K562 (cell line): ENCODE measurements around the gene SLC22A6. TPM values are rescaled to one million over a fixed set of nuclear protein-coding genes. Genes with fewer than 3 reads are reported as not detected.
A peak's percentile ranks its signal among the peaks of the same experiment; 100 is the strongest.

ENCODE experiments used
- ATAC-seq: fragments of 200-7000 bp; cut with Tn5 transposase; 3 replicates; pipeline ENCODE4 v1.9.1; 2020; ENCODE audit warnings: moderate library complexity
- BruUV-seq: library from RNA; stranded (reverse); fragments of 400-500 nt; replicated peaks from 2 replicates; lab custom pipeline; 2021; lab: Mats Ljungman, UMichigan
- CTCF ChIA-PET: fragments of 300-600 bp; formaldehyde crosslinking; extraction: SDS; loops from one replicate; lab custom pipeline; 2021; ENCODE audit warnings: low intra/inter-chr PET ratio; lab: Yijun Ruan, JAX
- POLR2A ChIA-PET: fragments of 300-600, 350-650 bp; sonication (Branson Sonifier 250); formaldehyde crosslinking; extraction: SDS; loops from one replicate; lab custom pipeline; 2021; ENCODE audit warnings: antibody characterized with exemption, inconsistent platforms; lab: Yijun Ruan, JAX
- DNase-seq, 4 experiments: peaks; one replicate each; pipeline versions ENCODE4 v3.0.0 to v3.0.0-alpha.2; 2011 to 2018; ENCODE audit warnings: low spot score in 3 of 4, mixed read lengths in 3 of 4; ENCODE audit errors: extremely low read depth in 1 of 4
- FAIRE-seq: peaks from 2 replicates; lab custom pipeline; 2011; peaks lifted over from hg19 to GRCh38; lab: Jason Lieb, UNC
- H2AFZ ChIP-seq: 2 replicates; pipeline ENCODE4 v1.6.0; 2011; ENCODE audit warnings: low read depth, low read length, control low read depth, inconsistent platforms
- H3K27ac ChIP-seq: fragments of 200-600 bp; 3 replicates; pipeline ENCODE4 v1.8.0; 2011; ENCODE audit warnings: low read depth, mild to moderate bottlenecking, control low read depth, inconsistent platforms, low read length, moderate library complexity, mixed read lengths; ENCODE audit errors: extremely low read depth
- H3K27me3 ChIP-seq, 2 experiments: fragments of 300-600 bp in 1 of 2; 2 replicates in 1 of 2; 3 replicates in 1 of 2; pipeline versions ENCODE4 v1.6.0 to v1.8.0; 2011; ENCODE audit warnings: inconsistent platforms in 2 of 2, low read length in 2 of 2, mild to moderate bottlenecking in 1 of 2, mixed read lengths in 1 of 2, moderate library complexity in 1 of 2; ENCODE audit not compliant: control insufficient read depth in 2 of 2, insufficient read depth in 2 of 2
- H3K36me3 ChIP-seq: fragments of 300-600 bp; 3 replicates; pipeline ENCODE4 v1.8.0; 2011; ENCODE audit warnings: mild to moderate bottlenecking, low read length, inconsistent platforms; ENCODE audit not compliant: control insufficient read depth, insufficient read depth
- H3K4me1 ChIP-seq, 2 experiments: fragments of 200-600 bp in 1 of 2; replicated peaks in 1 of 2; 2 replicates in 1 of 2; 3 replicates in 1 of 2; pipeline versions ENCODE4 v1.5.1 to v1.8.0; 2011; ENCODE audit warnings: inconsistent platforms in 2 of 2, low read length in 2 of 2, mild to moderate bottlenecking in 1 of 2, mixed read lengths in 1 of 2, moderate library complexity in 1 of 2; ENCODE audit not compliant: control insufficient read depth in 2 of 2, insufficient read depth in 2 of 2
- H3K4me2 ChIP-seq: 2 replicates; pipeline ENCODE4 v1.6.1; 2011; ENCODE audit warnings: low read length, control low read depth, inconsistent platforms, mixed read lengths; ENCODE audit not compliant: insufficient read depth
- H3K4me3 ChIP-seq: fragments of 200-600 bp; sonication (generic), shearing (Covaris generic); 2 replicates; pipeline ENCODE4 v1.5.1; 2016; ENCODE audit warnings: control low read depth, inconsistent platforms
- H3K79me2 ChIP-seq: fragments of 200-600 bp; 3 replicates; pipeline ENCODE4 v1.8.0; 2011; ENCODE audit warnings: low read length, inconsistent platforms; ENCODE audit not compliant: control insufficient read depth, insufficient read depth
- H3K9ac ChIP-seq, 2 experiments: 2 replicates each; pipeline versions ENCODE4 v1.6.0 to v1.6.1; 2011; ENCODE audit warnings: low read depth in 2 of 2, low read length in 2 of 2, control low read depth in 1 of 2, inconsistent platforms in 1 of 2, mild to moderate bottlenecking in 1 of 2, mixed read lengths in 1 of 2; ENCODE audit not compliant: insufficient read depth in 1 of 2
- H3K9me1 ChIP-seq: one replicate; pipeline ENCODE4 v1.6.0; 2011; ENCODE audit warnings: inconsistent platforms, mild to moderate bottlenecking, low read length, moderate library complexity; ENCODE audit not compliant: control insufficient read depth, insufficient read depth
- H3K9me3 ChIP-seq: replicated peaks from 2 replicates; pipeline ENCODE4 v1.5.1; 2011; ENCODE audit warnings: low read depth, low read length, inconsistent platforms; ENCODE audit not compliant: control insufficient read depth, insufficient read depth
- H4K20me1 ChIP-seq: replicated peaks from 2 replicates; pipeline ENCODE4 v1.6.1; 2011; ENCODE audit warnings: low read length, inconsistent platforms, mixed read lengths; ENCODE audit not compliant: control insufficient read depth, insufficient read depth
- ATF2 ChIP-seq: sonication (generic); formaldehyde crosslinking; IDR thresholded peaks from 2 replicates; pipeline ENCODE4 v1.8.1; 2022; ENCODE audit warnings: missing genetic modification reagents
- FOXA3 ChIP-seq, 2 experiments: fragments of 450-650 bp in 1 of 2; sonication (generic) in 1 of 2; formaldehyde crosslinking; IDR thresholded peaks in 1 of 2; conservative IDR thresholded peaks in 1 of 2; 2 replicates each; pipeline versions ENCODE4 v1.4.0 to v1.8.0; 2020 to 2022; ENCODE audit warnings: mild to moderate bottlenecking in 2 of 2, missing genetic modification reagents in 1 of 2
- HDAC6 ChIP-seq: IDR thresholded peaks from 2 replicates; pipeline ENCODE4 v1.6.1; 2012; ENCODE audit warnings: low read depth, mild to moderate bottlenecking, control low read depth, inconsistent platforms, low read length, moderate library complexity
- HDGF ChIP-seq: fragments of 450-650 bp; IDR thresholded peaks from 2 replicates; pipeline ENCODE4 v1.6.1; 2016
- HLTF ChIP-seq: fragments of 450-650 bp; IDR thresholded peaks from 2 replicates; pipeline ENCODE4 v1.6.1; 2016
- HNRNPLL ChIP-seq: fragments of 200-400 bp; formaldehyde crosslinking; IDR thresholded peaks from 2 replicates; pipeline ENCODE4 v1.6.1; 2017; ENCODE audit warnings: low read length, low read depth, mild to moderate bottlenecking; ENCODE audit not compliant: poor library complexity, severe bottlenecking
- MAFG ChIP-seq: fragments of 450-650 bp; conservative IDR thresholded peaks from 2 replicates; pipeline ENCODE4 v1.6.1; 2016; ENCODE audit warnings: missing genetic modification characterization, missing compliant biosample characterization
- MTF1 ChIP-seq: fragments of 250-450 bp; sonication (Bioruptor Pico); IDR thresholded peaks from 2 replicates; pipeline ENCODE4 v1.9.0; 2021; ENCODE audit warnings: moderate library complexity, mild to moderate bottlenecking, inconsistent platforms, borderline replicate concordance
- U2AF2 ChIP-seq: fragments of 200-400 bp; formaldehyde crosslinking; optimal IDR thresholded peaks from 2 replicates; pipeline ENCODE3; 2017; ENCODE audit warnings: low read depth, mild to moderate bottlenecking, low read length
- ZNF175 ChIP-seq: fragments of 200-800 bp; sonication (Bioruptor generic); IDR thresholded peaks from 2 replicates; pipeline ENCODE4 v1.6.1; 2016; ENCODE audit warnings: low read depth, mild to moderate bottlenecking, missing genetic modification characterization, missing compliant biosample characterization
- ZNF24 ChIP-seq: fragments of 450-650 bp; IDR thresholded peaks from 2 replicates; pipeline ENCODE4 v1.6.1; 2016
- ZNF282 ChIP-seq: sonication (generic); formaldehyde crosslinking; IDR thresholded peaks from 2 replicates; pipeline ENCODE4 v1.8.1; 2023; ENCODE audit warnings: missing genetic modification reagents
- WGBS: fragments of 100-300 bp; shearing (Covaris generic); methylation state at CpG from one replicate; pipeline ENCODE4 v1.1.6; 2016; ENCODE audit warnings: low coverage, mixed read lengths; ENCODE audit not compliant: insufficient coverage; ENCODE audit errors: missing lambda C conversion rate; 5-methylcytosine and 5-hydroxymethylcytosine counted together
- in situ Hi-C: fragments of 300-500 bp; cut with MboI; formaldehyde crosslinking; loops from 4 replicates; pipeline ENCODE4 v1.15.0; 2018; ENCODE audit warnings: inconsistent platforms, mixed read lengths
- intact Hi-C: fragments of 100-400 bp; cut with micrococcal nuclease; formaldehyde crosslinking; loops from 2 replicates; pipeline ENCODE4 v1.14.2; 2022
- polyA plus RNA-seq, 8 experiments: library from polyadenylated mRNA; depleted of rRNA in 4 of 8; stranded (reverse) in 5 of 8; unstranded in 3 of 8; fragments of >200 nt; fragmentation: Nextera tagmentation in 2 of 8; fragmentation: Illumina TruSeq in 1 of 8; extraction: Ambion mirVana in 2 of 8; extraction: Trizol in 1 of 8; gene quantifications; 2 replicates each; pipeline versions ENCODE4 v1.2.1 to v1.2.3, GENCODE V29; 2011 to 2014; ENCODE audit warnings: inconsistent platforms in 1 of 8, missing spikeins in 1 of 8
- total RNA-seq, 7 experiments: library from RNA; depleted of rRNA in 6 of 7; stranded (reverse); fragments of >200 nt in 6 of 7; fragmentation: Illumina TruSeq in 2 of 7; extraction: Trizol in 2 of 7; gene quantifications; 2 replicates each; pipeline versions ENCODE4 v1.2.1 to v1.2.3, GENCODE V29; 2011 to 2021; ENCODE audit warnings: low replicate concordance in 1 of 7

Gene SLC22A6
- total and polyA plus RNA-seq, 9 of the 15 experiments (the other 6 are each of a cell fraction or from before 2014, with no cell fraction given), result not detected

GRCh38 chr11:63023222-63023814 is 38.6 kb upstream of the SLC22A6 start:
- Histone ChIP-seq H3K4me2 (no peak overlapping the region), H2AFZ (no peak overlapping the region), H3K36me3 (no peaks in the 10 kb centered on the region), H3K9me1 (no peaks in the 10 kb centered on the region), H3K27ac (no peak overlapping the region), H3K9ac (no peak overlapping the region), H3K79me2 (no peaks in the 10 kb centered on the region), H3K27me3 (peaks cover 3 to 51% of the 10 kb centered on the region in 2 experiments; a peak in 3 of 5 replicates), H3K4me3 (no peak overlapping the region), H3K4me1 (peaks cover 0 to 8% of the 10 kb centered on the region in 2 experiments; a peak in 2 of 5 replicates), H3K9me3 (no peaks in the 10 kb centered on the region), H4K20me1 (peaks cover 4% of the 10 kb centered on the region; the same call in 1 of the 2 replicates)
- DNase-seq (peak in 1 of 4 experiments; percentile 7), ATAC-seq (no peak), FAIRE-seq (no peak)
- BruUV-seq, result no TSS peak
- intact Hi-C loops, result loop anchor here (5.0 kb wide), 1 partner anchor 641 kb away; no protein-coding TSS in a partner anchor
- WGBS, result 15% methylated on average over 11 of the region's 11 CpGs
- CTCF ChIA-PET, result interaction anchor here (0.6 to 3.9 kb wide), 5 partner anchors 114 to 642 kb away, joined by 3 to 60 read pairs (median 3); partner anchors contain the start of gene TMEM179B
- POLR2A ChIA-PET, result interaction anchor here (0.5 to 4.0 kb wide), 6 partner anchors 9 to 329 kb away, joined by 3 to 14 read pairs (median 3); no protein-coding TSS in a partner anchor
- TF ChIP-seq ZNF282 (CRISPR knock-in tag) (no peak), HLTF (no peak), ZNF24 (no peak), ZNF175 (no peak)
- in situ Hi-C loops, result loop anchor here (5.0 to 25.0 kb wide), 2 partner anchors 116 to 636 kb away; no protein-coding TSS in a partner anchor

DNA sequence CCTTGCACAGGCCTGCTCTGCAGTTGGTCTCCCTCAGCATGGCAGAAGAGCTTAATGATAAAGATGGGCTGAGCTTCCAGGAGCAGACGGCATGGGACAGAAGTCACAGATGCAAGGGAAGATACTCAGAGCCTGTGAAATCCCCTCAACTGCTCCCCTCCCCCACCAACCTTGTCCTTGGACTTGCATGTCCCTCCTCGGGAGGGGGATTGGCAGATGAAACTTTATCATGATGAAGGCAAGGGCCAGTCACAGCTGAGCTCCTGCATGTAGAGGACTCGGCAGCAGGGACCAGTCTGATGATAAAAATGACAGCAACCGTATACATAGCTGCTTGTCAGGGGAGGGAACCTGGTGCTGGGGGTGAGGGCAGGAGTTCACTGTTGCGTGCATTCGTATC is 37.7 kb upstream of the SLC22A6 start:
- H3K4me2 ChIP-seq, result no peak overlapping the region
- H3K9me1 ChIP-seq, result no peaks in the 10 kb centered on the region
- no TSS peak for BruUV-seq
- WGBS, result 3% methylated on average over 6 of the region's 6 CpGs
- no peaks in the 10 kb centered on the region for H3K79me2 ChIP-seq
- H3K27ac ChIP-seq, result no peak overlapping the region
- H3K27me3 ChIP-seq, result peaks cover 3 to 51% of the 10 kb centered on the region in 2 experiments; a peak in 3 of 5 replicates
- in situ Hi-C loops, result loop anchor here (5.0 to 25.0 kb wide), 2 partner anchors 115 to 635 kb away; no protein-coding TSS in a partner anchor
- CTCF ChIA-PET, result interaction anchor here (3.1 to 3.9 kb wide), 2 partner anchors 113 to 117 kb away, joined by 36 to 60 read pairs; no protein-coding TSS in a partner anchor
- H3K36me3 ChIP-seq, result no peaks in the 10 kb centered on the region
- H3K9ac ChIP-seq, result no peak overlapping the region; a peak in 1 of 4 replicates
- no peaks in the 10 kb centered on the region for H3K9me3 ChIP-seq
- DNase-seq, result peak in 1 of 4 experiments; percentile 12
- intact Hi-C loops, result loop anchor here (5.0 kb wide), 1 partner anchor 640 kb away; no protein-coding TSS in a partner anchor
- no peak for FAIRE-seq
- peaks cover 4% of the 10 kb centered on the region; the same call in 1 of the 2 replicates for H4K20me1 ChIP-seq
- H3K4me3 ChIP-seq, result no peak overlapping the region
- POLR2A ChIA-PET, result interaction anchor here (0.5 to 4.0 kb wide), 2 partner anchors 116 to 161 kb away, joined by 3 to 14 read pairs; no protein-coding TSS in a partner anchor
- no peak overlapping the region for H2AFZ ChIP-seq
- H3K4me1 ChIP-seq, result peaks cover 0 to 8% of the 10 kb centered on the region in 2 experiments; a peak in 2 of 5 replicates
- ATAC-seq, result no peak
- TF ChIP-seq MAFG (tag) (no peak), HNRNPLL (no peak), U2AF2 (no peak), HDAC6 (no peak), HDGF (no peak), MTF1 (CRISPR knock-in tag) (no peak), FOXA3 (CRISPR knock-in tag; conservative IDR thresholded peaks at IDR 0.05 in 1 of 2, IDR thresholded peaks at IDR 0.05 in 1 of 2) (no peak), ATF2 (CRISPR knock-in tag) (no peak)
